HG02571 (cell line): Measurements from ENCODE around the gene NAV1.
"Not testable (repeated sequence)": the region's sequence is repeated elsewhere in the genome, so short reads cannot be mapped to it uniquely, and the experiment has no call there.

Experiments
- ATAC-seq: cut with Tn5 transposase; IDR thresholded peaks from one replicate; pipeline ENCODE4 v1.9.1; 2021; ENCODE audit warnings: mild to moderate bottlenecking, moderate library complexity; ENCODE audit not compliant: unreplicated experiment

Gene NAV1

GRCh38 chr1:201542309-201543035 lies 3.5 kb downstream of the NAV1 start:
- ATAC-seq, result no peak

- ATAC-seq, result no peak
Observed at GRCh38 chr1:201543871-201544642, 5.1 kb downstream of the NAV1 start.

DNA sequence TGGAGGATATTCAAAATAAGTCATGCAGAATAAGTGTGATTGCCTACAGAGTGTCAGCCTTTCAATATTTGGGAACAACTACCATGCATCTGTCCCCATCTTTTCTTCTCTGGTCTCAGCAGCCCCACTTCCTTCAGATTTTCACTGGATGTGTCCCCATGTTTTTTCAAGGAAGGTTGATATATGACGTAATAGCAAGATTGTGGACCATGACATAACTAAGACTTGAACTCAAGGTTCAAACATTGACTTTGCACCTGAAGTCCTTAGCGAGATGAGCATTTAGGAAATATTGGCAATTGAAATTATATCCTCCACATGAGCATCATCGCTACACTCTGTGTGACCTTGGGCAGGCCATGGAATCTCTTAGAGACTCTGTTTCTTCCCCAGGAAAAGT lies 5.8 kb downstream of the NAV1 start:
- no peak for ATAC-seq

DNA sequence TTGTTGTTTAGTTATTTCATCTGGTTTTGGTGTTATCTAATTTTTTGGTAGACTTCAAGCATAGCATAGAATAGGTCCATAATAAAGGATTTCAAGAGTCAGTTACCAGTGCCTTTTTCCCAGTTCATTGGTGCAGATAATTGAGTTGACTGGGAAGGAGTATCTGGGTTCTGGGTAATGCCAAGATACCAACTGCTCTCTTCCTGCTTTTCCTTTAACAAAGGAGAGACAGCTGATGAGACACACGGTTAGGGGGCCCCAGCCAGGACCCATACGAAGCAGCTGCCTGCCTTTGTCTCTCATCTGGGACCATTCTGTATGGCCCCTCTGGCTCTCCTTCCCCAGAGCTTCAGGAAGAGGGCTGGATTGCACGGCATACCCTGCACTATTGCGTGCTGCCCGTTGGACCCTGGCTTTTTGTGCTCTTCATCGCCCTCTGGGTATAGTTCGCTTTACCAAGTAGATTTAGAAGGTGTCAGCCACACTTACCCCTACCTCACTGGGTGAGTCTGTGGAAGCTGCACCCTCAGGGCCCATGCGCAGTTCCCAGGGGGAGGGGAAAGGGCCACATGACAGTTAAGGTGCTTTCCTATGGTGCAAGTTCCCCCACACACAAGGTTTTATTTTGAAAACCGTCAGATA lies 7.0 kb downstream of the NAV1 start:
- ATAC-seq, result no peak

- ATAC-seq, result not testable (repeated sequence)
Observed at GRCh38 chr1:201549522-201549921, 10.6 kb downstream of the NAV1 start.

GRCh38 chr1:201551096-201551495 lies 12.2 kb downstream of the NAV1 start:
- no peak for ATAC-seq

- ATAC-seq, result no peak
Observed at GRCh38 chr1:201551877-201552731, 13.2 kb downstream of the NAV1 start.

GRCh38 chr1:201552941-201553351 lies 14.0 kb downstream of the NAV1 start:
- no peak for ATAC-seq

DNA sequence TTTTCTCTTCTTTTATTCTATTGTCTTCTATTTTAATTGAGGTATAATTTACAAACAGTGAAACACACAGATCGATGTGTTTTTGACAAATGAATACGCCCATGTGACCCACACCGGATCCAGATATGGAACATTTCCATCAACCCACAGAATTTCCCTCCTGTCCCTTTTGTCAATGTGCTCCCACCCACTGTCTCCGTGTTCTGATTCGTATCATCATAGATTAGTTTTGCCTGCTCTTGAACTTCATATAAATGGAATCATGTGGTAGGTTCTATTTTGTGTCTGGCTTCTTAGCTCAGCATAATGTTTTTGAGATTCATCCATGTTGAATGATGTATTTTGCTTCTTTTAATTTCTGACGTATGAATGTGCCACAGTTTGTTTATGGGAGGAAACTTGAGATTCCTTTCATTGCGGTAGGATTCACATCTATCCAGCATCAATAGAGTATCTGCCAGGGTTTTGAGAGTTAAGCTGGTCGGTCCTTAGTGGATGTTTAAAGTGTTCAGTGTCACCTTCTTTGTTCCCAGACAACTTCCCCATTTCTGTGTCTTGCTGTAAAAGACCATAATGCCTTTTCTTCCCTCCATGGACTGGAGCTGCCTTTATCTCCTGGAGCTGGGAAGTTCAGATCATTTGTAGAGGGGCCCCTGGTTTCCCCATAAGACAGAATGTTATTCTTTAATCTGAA lies 14.7 kb downstream of the NAV1 start:
- ATAC-seq, result no peak

DNA sequence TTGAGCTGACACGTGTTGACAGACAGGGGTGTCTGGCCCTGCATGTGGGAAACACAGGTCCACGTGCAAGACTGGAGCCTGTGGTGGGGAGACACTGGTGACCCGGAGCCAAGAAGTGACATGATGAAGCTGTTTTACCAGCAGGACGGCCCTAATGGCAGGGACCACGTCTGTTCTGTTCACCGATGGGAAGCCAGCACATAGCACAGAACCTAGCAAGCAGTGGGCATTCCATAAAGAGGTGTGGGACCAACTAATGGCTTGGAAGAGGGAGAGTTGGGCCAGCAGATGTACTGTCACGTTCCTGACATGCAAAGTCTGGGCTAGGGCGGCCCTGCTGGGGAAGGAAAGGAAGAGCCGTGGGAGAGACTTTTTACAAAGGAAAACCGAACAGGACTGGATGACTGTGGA lies 15.3 kb downstream of the NAV1 start:
- no peak for ATAC-seq

DNA sequence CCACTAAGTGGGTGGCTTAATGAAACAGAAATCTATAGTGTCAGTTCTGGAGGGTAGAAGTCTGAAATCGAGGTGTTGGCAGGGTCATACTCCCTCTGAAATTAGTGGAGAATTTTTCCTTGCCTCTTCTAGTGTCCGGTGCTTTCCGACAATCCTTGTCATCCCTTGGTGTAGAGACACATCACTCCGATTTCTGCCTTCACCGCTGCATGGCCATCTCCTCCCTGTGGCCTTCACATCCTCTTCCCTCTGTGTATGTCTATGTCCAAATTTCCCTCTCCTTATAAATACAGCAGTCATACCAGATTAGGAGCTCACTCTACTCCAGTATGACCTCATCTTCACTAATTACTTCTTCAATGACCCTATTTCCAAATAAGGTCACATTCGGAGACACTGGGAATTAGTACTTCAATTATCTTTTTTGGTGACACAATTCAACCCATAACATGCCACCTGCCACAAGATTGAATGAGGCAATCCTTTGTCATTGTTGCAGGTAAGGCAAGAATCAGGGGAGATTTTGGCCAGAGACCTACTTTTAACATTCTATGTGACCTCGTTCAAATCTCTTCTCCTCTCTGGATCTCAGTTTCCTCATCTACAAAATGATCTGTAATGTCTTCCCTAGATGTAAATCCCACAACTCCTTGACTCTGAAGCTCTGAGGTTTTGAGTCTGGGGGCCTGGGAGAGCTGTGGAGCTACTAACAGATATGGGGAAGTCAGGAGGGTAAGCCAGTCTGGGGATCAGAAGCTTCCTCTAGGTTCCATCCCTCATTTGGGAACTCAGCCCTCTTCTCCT lies 16.1 kb downstream of the NAV1 start:
- no peak for ATAC-seq

GRCh38 chr1:201555593-201555945 lies 16.6 kb downstream of the NAV1 start:
- no peak for ATAC-seq

DNA sequence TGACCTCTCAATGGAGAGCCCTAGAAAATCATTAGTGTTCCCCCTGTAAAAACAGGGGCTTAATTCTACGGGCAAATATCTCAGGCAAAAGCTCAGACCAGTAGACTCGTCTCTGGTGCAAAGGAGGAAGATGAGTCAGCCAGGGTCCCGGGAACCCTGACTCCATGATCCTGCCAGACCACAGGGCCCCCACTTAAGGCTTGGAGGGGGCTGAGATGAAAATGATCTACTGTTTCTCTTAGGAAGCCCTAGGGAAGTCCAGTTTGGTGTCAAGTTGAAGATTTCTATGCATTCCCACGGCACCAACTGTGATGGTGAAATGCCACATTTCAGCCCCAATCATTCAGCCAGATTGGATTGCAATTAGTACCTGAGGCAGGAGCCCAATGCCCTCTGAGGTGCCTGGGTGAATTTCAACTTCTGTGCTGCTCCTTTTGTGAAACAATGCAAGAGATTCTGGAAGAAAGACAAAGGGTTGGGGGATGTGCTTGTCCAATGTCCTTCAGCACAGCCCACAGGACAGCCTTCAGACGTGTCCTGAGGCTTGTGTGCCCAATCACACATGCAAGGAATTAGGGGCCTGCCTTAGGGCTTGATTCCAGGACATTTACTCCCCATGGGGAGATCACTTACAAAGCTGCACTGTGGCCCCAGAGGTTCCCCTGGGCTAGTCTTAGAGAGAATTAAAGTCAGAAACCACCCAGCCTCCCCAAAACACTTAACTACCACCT lies 18.1 kb downstream of the NAV1 start:
- no peak for ATAC-seq

GRCh38 chr1:201557572-201557958 lies 18.6 kb downstream of the NAV1 start:
- ATAC-seq, result no peak

- peak; percentile 61 for ATAC-seq
Observed at GRCh38 chr1:201559679-201560162, 20.8 kb downstream of the NAV1 start.

DNA sequence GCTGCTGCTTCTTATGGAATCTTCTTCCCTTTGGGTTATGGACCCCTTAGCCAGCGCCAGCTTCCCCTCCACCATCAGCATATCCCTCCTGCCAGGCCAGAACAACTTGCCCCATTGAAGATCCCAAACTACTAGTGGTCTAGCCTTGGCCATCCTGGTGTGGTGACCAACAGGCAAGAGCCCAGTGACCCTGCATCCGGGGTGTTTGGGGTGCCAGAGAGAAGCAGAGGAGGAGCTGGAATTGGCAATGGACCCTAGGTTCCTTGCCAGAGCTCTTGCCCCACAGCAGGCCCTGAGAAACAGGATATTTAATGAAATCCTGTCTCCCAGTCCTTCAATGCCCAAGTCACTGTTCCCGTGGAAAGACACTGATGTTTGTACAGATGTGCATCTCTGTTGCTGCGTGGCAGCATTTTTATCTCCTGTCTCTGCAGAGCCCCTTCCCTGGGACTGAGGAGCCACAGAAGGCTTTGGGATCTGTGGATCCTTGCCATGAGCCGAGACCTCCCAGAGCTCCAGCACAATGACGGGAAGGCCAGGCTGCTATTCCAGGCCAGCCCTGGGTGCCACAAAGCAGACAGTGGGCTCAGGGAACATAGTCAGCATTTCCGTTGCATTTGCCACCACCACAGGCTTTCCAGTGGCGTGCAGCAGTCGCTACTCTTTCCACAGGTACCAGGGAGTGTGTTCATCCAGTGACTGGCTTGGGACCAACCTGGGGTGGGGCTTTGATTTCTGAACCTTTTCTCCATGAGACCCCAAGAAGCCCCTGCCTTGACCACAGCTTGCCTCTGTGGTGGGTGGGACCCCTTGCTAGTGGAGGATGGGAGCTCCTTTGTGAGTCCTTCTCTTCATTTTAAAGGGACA lies 21.6 kb downstream of the NAV1 start:
- ATAC-seq, result no peak

DNA sequence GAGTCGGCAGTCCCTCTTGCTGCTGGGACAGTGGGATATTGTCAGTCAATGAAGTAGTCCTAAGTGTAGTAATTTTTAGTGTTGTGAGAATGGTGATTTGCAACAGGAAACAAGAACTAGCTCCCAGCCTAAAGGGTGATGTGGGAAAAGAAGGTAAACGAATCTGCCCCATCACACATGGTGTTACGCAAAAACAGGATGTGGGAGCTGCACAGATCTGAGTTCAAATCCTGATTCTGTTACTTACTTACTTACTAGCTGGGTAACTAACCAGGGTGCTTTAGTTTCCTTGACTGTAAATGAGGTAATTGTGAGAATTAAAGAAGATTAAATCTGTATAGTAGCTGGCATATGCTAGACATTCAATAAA lies 22.3 kb downstream of the NAV1 start:
- ATAC-seq, result no peak

DNA sequence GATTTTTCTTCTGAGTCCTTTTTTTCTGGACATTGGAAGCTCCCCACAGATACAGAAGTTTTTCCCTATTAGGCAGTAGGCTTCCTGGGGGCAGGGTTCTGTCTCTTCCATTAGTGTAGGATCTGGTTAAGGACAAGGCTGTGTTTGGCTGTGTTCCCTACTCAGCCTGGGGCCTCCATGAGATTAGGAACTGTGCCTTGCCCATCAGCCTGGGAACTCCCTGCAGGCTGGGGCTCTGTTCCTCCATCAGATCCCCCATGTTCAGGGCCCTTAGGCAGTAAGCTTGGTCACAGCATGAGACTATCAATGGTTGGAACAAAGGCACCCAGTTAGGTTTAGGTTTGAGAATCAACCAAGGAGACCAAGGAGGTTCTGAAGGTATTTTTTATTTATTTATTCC lies 22.7 kb downstream of the NAV1 start:
- no peak for ATAC-seq
